ENCODE data around the gene FFAR3. TPM values are rescaled to one million over a fixed set of nuclear protein-coding genes. Genes with fewer than 3 reads are reported as not detected.

The FFAR3 gene
- total and polyA plus RNA-seq, 12 donors: 0.11 to 0.18 (median 0.17) TPM; not detected in 8

- 86 to 89% (median 88%) methylated on average over 11 to 13 of the region's 13 CpGs for WGBS, 4 donors
Measured at GRCh38 chr19:35408284-35409171, 50.3 kb downstream of the FFAR3 start.

GRCh38 chr19:35409191-35409590 is 50.9 kb downstream of the FFAR3 start:
- no peaks in the 10 kb centered on the region for H3K9me3 ChIP-seq (replicated peaks in 1 of 3)
- peaks cover 0 to 4% of the 10 kb centered on the region in 2 donors for H3K4me1 ChIP-seq (replicated peaks in 1 of 2)
- no peak for DNase-seq
- H3K36me3 ChIP-seq (replicated peaks in 1 of 2): no peaks in the 10 kb centered on the region
- peaks cover 4% of the 10 kb centered on the region for H3K27me3 ChIP-seq
- H3K4me3 ChIP-seq: no peak overlapping the region
- intact Hi-C loops (cut with DNase I): no loop called here
- H3K27ac ChIP-seq: no peak overlapping the region
- 52 to 71% (median 69%) methylated on average over 5 of the region's 5 CpGs for WGBS, 4 donors
- TF ChIP-seq POLR2A (IDR thresholded peaks at IDR 0.05): no peak
- TF ChIP-seq CTCF (IDR thresholded peaks at IDR 0.05): no peak

More at GRCh38 chr19:35408284-35409171, 50.3 kb downstream of the FFAR3 start:
- TF ChIP-seq CTCF (IDR thresholded peaks at IDR 0.05) (no peak), POLR2A (IDR thresholded peaks at IDR 0.05) (no peak)
- Histone ChIP-seq H3K9me3 (replicated peaks in 1 of 3) (no peaks in the 10 kb centered on the region), H3K4me1 (replicated peaks in 1 of 2) (peaks cover 0 to 4% of the 10 kb centered on the region in 2 donors), H3K27ac (no peak overlapping the region), H3K27me3 (no peaks in the 10 kb centered on the region), H3K4me3 (no peak overlapping the region), H3K36me3 (replicated peaks in 1 of 2) (no peaks in the 10 kb centered on the region)
- intact Hi-C loops (cut with DNase I): no loop called here
- no peak for DNase-seq

Small RNAs within 50 kb of the gene (microRNA-seq; reads per million reads assigned to microRNA genes)
- gene MIR5196: 0 to 0.85 (median 0.38) reads per million in 3 donors

Other genes starting within 250 kb of the FFAR3 start
- 1 to 10 TPM in 2 of 9 donors, under 1 TPM in 3, not detected in 4; 0.34 to 4.6 (median 0.75) TPM for gene FXYD3, start 242.6 kb upstream of the FFAR3 start, total RNA-seq
- gene FXYD3, start 242.6 kb upstream of the FFAR3 start, polyA plus RNA-seq: 1 to 10 TPM in 2 of 3 donors, under 1 TPM in 1; 0.35 to 4.0 (median 4.0) TPM
- 1 to 10 TPM in 6 of 9 donors, under 1 TPM in 3; 0.17 to 4.4 (median 1.0) TPM for gene LGI4, start 223.4 kb upstream of the FFAR3 start, total RNA-seq
- 10 to 100 TPM in 2 of 3 donors, 1 to 10 TPM in 1; 1.8 to 22.4 (median 19.5) TPM for gene LGI4, start 223.4 kb upstream of the FFAR3 start, polyA plus RNA-seq
- gene FXYD1, start 219.6 kb upstream of the FFAR3 start, total RNA-seq: 10 to 100 TPM in 3 of 9 donors, 1 to 10 TPM in 5, not detected in 1; 2.0 to 16.1 (median 6.6) TPM
- 10 to 100 TPM in 2 of 3 donors, 1 to 10 TPM in 1; 5.5 to 58.6 (median 45.7) TPM for gene FXYD1, start 219.6 kb upstream of the FFAR3 start, polyA plus RNA-seq
- under 1 TPM in 1 of 9 donors, not detected in 8; 0.39 TPM for gene FXYD7, start 215.2 kb upstream of the FFAR3 start, total RNA-seq
- gene FXYD7, start 215.2 kb upstream of the FFAR3 start, polyA plus RNA-seq: under 1 TPM in 2 of 3 donors, not detected in 1; 0.64 to 0.67 TPM
- 10 to 100 TPM in 8 of 9 donors, 1 to 10 TPM in 1; 4.2 to 68.4 (median 30.4) TPM for gene FXYD5, start 203.7 kb upstream of the FFAR3 start, total RNA-seq
- gene FXYD5, start 203.7 kb upstream of the FFAR3 start, polyA plus RNA-seq: 100 to 1,000 TPM in 1 of 3 donors, 10 to 100 TPM in 2; 34.6 to 123 (median 84.2) TPM
- under 1 TPM in 2 of 9 donors, not detected in 7; 0.06 to 0.18 TPM for gene FAM187B, start 129.7 kb upstream of the FFAR3 start, total RNA-seq
- gene FAM187B, start 129.7 kb upstream of the FFAR3 start, polyA plus RNA-seq: under 1 TPM in 2 of 3 donors, not detected in 1; 0.13 to 0.48 TPM
- gene LSR, start 109.5 kb upstream of the FFAR3 start, total RNA-seq: 100 to 1,000 TPM in 1 of 9 donors, 10 to 100 TPM in 8; 30.2 to 106 (median 54.7) TPM
- 10 to 100 TPM in 2 of 3 donors, 1 to 10 TPM in 1; 8.2 to 87.8 (median 62.7) TPM for gene LSR, start 109.5 kb upstream of the FFAR3 start, polyA plus RNA-seq
- 100 to 1,000 TPM in 8 of 9 donors, 10 to 100 TPM in 1; 50.6 to 220 (median 145) TPM for gene USF2, start 89.5 kb upstream of the FFAR3 start, total RNA-seq
- gene USF2, start 89.5 kb upstream of the FFAR3 start, polyA plus RNA-seq: 100 to 1,000 TPM; 116 to 302 (median 169) TPM
- 1 to 10 TPM in 2 of 9 donors, under 1 TPM in 3, not detected in 4; 0.57 to 1.7 (median 0.90) TPM for gene HAMP, start 75.9 kb upstream of the FFAR3 start, total RNA-seq
- 1 to 10 TPM in 2 of 3 donors, under 1 TPM in 1; 0.84 to 9.3 (median 1.5) TPM for gene HAMP, start 75.9 kb upstream of the FFAR3 start, polyA plus RNA-seq
- 10 to 100 TPM in 1 of 9 donors, 1 to 10 TPM in 6, under 1 TPM in 1, not detected in 1; 0.45 to 45.0 (median 4.4) TPM for gene MAG, start 66.3 kb upstream of the FFAR3 start, total RNA-seq
- gene MAG, start 66.3 kb upstream of the FFAR3 start, polyA plus RNA-seq: under 1 TPM; 0.33 to 0.88 (median 0.40) TPM
- 10 to 100 TPM in 2 of 9 donors, 1 to 10 TPM in 7; 1.8 to 16.1 (median 7.3) TPM for gene CD22, start 29.3 kb upstream of the FFAR3 start, total RNA-seq
- gene CD22, start 29.3 kb upstream of the FFAR3 start, polyA plus RNA-seq: 1 to 10 TPM; 3.5 to 6.4 (median 4.2) TPM
- gene FFAR1, start 10.6 kb upstream of the FFAR3 start, total RNA-seq: under 1 TPM in 1 of 9 donors, not detected in 8; 0.11 TPM
- gene FFAR1, start 10.6 kb upstream of the FFAR3 start, polyA plus RNA-seq: under 1 TPM in 1 of 3 donors, not detected in 2; 0.03 TPM
- gene GPR42, start 12.6 kb downstream of the FFAR3 start, total RNA-seq: not detected
- not detected for gene GPR42, start 12.6 kb downstream of the FFAR3 start, polyA plus RNA-seq
- gene FFAR2, start 89.8 kb downstream of the FFAR3 start, total RNA-seq: under 1 TPM in 3 of 9 donors, not detected in 6; 0.11 to 0.52 (median 0.29) TPM
- gene FFAR2, start 89.8 kb downstream of the FFAR3 start, polyA plus RNA-seq: under 1 TPM; 0.33 to 0.88 (median 0.40) TPM
- not detected for gene KRTDAP, start 132.0 kb downstream of the FFAR3 start, total RNA-seq
- not detected for gene KRTDAP, start 132.0 kb downstream of the FFAR3 start, polyA plus RNA-seq
- gene DMKN, start 155.2 kb downstream of the FFAR3 start, total RNA-seq: 10 to 100 TPM in 5 of 9 donors, 1 to 10 TPM in 4; 2.7 to 39.4 (median 17.1) TPM
- 10 to 100 TPM; 29.3 to 70.5 (median 63.2) TPM for gene DMKN, start 155.2 kb downstream of the FFAR3 start, polyA plus RNA-seq
- not detected for gene SBSN, start 169.9 kb downstream of the FFAR3 start, total RNA-seq
- gene SBSN, start 169.9 kb downstream of the FFAR3 start, polyA plus RNA-seq: under 1 TPM in 1 of 3 donors, not detected in 2; 0.77 TPM
- gene GAPDHS, start 175.0 kb downstream of the FFAR3 start, total RNA-seq: not detected
- gene GAPDHS, start 175.0 kb downstream of the FFAR3 start, polyA plus RNA-seq: not detected
- 100 to 1,000 TPM; 139 to 261 (median 173) TPM for gene TMEM147, start 187.2 kb downstream of the FFAR3 start, total RNA-seq
- gene TMEM147, start 187.2 kb downstream of the FFAR3 start, polyA plus RNA-seq: 100 to 1,000 TPM in 2 of 3 donors, 10 to 100 TPM in 1; 86.5 to 215 (median 188) TPM
- 10 to 100 TPM in 3 of 9 donors, 1 to 10 TPM in 6; 2.2 to 60.4 (median 7.3) TPM for gene ATP4A, start 205.2 kb downstream of the FFAR3 start, total RNA-seq
- 10 to 100 TPM in 1 of 3 donors, 1 to 10 TPM in 2; 6.5 to 63.5 (median 7.6) TPM for gene ATP4A, start 205.2 kb downstream of the FFAR3 start, polyA plus RNA-seq
- gene PMIS2, start 227.7 kb downstream of the FFAR3 start, total RNA-seq: under 1 TPM in 2 of 9 donors, not detected in 7; 0.61 to 0.81 TPM
- not detected for gene PMIS2, start 227.7 kb downstream of the FFAR3 start, polyA plus RNA-seq